ENCODE data around the gene IFNA2. TPM values are rescaled to one million over a fixed set of nuclear protein-coding genes. Genes with fewer than 3 reads are reported as not detected.
A peak's percentile ranks its signal among the peaks of the same experiment; 100 is the strongest.

The IFNA2 gene
- total and polyA plus RNA-seq, 12 donors, result not detected

DNA sequence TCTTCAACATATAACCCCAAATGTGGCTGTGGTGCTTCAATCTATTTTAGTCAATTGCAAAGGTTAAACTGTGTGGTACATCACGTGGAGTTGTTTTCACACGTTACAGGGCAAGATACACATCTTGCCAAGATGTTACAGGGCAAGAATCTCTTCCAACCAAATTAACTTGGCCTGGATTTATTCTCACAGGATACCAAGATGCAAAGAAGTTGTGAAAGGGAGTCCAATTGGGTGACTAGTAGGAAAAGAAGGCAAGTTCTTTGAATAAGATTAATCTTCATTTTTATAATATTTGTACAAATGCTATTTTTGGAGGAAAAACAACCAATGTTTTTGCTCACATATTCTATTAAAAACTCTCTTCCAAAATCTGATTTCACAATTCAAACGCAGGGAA, 18.9 kb upstream of the IFNA2 start:
- Histone ChIP-seq H3K9me3 (replicated peaks in 1 of 3) (no peaks in the 10 kb centered on the region), H3K4me1 (replicated peaks in 1 of 2) (peaks cover 0 to 9% of the 10 kb centered on the region in 2 donors), H3K27ac (no peak overlapping the region), H3K4me3 (no peak overlapping the region), H3K36me3 (replicated peaks in 1 of 2) (no peaks in the 10 kb centered on the region), H3K27me3 (peaks cover 25% of the 10 kb centered on the region)
- intact Hi-C loops (cut with DNase I), result no loop called here
- 58 to 70% (median 62%) methylated on average over 3 of the region's 3 CpGs for WGBS, 4 donors
- TF ChIP-seq POLR2A (IDR thresholded peaks at IDR 0.05), result no peak
- TF ChIP-seq, protein P1, sequence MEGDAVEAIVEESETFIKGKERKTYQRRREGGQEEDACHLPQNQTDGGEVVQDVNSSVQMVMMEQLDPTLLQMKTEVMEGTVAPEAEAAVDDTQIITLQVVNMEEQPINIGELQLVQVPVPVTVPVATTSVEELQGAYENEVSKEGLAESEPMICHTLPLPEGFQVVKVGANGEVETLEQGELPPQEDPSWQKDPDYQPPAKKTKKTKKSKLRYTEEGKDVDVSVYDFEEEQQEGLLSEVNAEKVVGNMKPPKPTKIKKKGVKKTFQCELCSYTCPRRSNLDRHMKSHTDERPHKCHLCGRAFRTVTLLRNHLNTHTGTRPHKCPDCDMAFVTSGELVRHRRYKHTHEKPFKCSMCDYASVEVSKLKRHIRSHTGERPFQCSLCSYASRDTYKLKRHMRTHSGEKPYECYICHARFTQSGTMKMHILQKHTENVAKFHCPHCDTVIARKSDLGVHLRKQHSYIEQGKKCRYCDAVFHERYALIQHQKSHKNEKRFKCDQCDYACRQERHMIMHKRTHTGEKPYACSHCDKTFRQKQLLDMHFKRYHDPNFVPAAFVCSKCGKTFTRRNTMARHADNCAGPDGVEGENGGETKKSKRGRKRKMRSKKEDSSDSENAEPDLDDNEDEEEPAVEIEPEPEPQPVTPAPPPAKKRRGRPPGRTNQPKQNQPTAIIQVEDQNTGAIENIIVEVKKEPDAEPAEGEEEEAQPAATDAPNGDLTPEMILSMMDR (IDR thresholded peaks at IDR 0.05), result no peak
- no peak for DNase-seq

DNA sequence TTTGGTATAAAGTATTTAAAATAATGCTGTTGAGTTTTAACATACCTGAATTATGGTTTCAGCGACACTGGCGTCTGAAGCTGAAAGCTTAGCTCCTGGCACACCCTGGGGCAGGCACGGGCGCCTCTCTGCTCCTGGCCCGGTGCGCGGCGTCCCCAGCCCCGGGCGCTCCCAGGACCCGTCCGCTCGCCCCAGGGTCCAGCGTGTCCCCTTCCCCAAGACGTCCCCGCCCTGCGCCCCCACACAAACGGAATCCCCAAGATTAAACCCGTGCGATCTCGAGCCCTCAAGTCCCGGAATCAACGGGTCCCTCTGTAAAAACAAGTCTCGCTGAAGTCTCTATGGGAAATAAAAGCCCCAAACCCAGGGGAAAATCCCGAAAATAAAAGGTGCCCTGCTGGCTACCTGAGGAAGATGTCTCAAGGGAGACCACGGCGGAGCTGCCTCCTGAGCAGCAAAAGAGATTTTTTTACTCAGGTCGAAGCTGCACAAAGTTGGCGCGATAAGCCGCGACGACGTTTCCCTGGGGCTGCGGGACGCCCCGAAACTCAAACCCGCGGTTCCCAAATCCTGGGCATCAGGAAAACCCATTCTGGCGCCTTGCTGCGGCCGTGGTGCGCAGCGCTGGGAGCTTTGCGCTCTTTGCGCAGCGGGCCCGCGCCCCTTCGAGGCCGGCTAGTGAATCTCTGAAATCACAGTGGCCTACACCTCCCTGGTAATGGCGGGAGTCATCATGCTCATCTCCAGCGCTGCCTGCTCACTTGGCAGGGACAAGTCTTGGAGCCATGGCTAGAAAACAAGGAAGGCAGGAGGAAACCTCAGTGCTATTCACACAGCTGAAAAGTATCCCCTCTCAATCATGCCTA, 17.4 kb upstream of the IFNA2 start:
- intact Hi-C loops (cut with DNase I), result no loop called here
- 2 to 7% (median 4%) methylated on average over 36 to 53 of the region's 53 CpGs for WGBS, 4 donors
- DNase-seq, result no peak

DNA sequence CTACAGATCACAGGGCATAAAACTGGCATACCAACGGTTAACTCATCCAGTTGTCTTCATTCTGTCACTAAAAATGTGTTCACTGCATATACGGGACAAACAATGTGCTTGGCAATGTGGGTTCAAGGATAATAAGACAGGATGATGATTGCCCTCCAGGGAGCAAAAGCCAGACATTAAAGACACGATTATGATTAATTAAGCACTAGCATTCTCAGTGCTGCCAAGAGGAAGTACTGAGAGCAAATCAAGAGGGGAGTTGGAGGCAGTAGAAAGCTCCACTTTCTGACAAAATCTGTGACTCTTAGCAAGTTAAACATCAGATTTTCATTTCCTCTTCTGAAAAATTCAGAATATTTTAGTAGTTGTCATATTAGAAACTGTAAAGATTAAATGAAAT, 14.8 kb upstream of the IFNA2 start:
- 15 to 18% (median 16%) methylated on average over 3 of the region's 3 CpGs for WGBS, 4 donors
- Histone ChIP-seq H3K36me3 (replicated peaks in 1 of 2) (no peaks in the 10 kb centered on the region), H3K27ac (no peak overlapping the region), H3K4me1 (replicated peaks in 1 of 2) (peaks cover 0 to 18% of the 10 kb centered on the region in 2 donors), H3K4me3 (no peak overlapping the region), H3K27me3 (peaks cover 51% of the 10 kb centered on the region), H3K9me3 (replicated peaks in 1 of 3) (no peaks in the 10 kb centered on the region)
- TF ChIP-seq, protein P1 (IDR thresholded peaks at IDR 0.05), result no peak
- TF ChIP-seq POLR2A (IDR thresholded peaks at IDR 0.05), result no peak
- intact Hi-C loops (cut with DNase I), result loop anchor here in 1 of 2 donors (10.0 kb wide), 1 partner anchor 75 kb away; no protein-coding TSS in a partner anchor
- no peak for DNase-seq

More for the DNA sequence above, 17.4 kb upstream of the IFNA2 start:
- H3K9me3 ChIP-seq (replicated peaks in 1 of 3), result no peaks in the 10 kb centered on the region
- H3K4me3 ChIP-seq, result peak overlapping the region in 1 of 4 donors; percentile 16
- no peak for TF ChIP-seq POLR2A (IDR thresholded peaks at IDR 0.05)
- TF ChIP-seq, protein P1 (IDR thresholded peaks at IDR 0.05), result no peak
- H3K27me3 ChIP-seq, result peaks cover 29% of the 10 kb centered on the region
- H3K36me3 ChIP-seq (replicated peaks in 1 of 2), result no peaks in the 10 kb centered on the region
- no peak overlapping the region for H3K27ac ChIP-seq
- peaks cover 0 to 9% of the 10 kb centered on the region in 2 donors for H3K4me1 ChIP-seq (replicated peaks in 1 of 2)

DNA sequence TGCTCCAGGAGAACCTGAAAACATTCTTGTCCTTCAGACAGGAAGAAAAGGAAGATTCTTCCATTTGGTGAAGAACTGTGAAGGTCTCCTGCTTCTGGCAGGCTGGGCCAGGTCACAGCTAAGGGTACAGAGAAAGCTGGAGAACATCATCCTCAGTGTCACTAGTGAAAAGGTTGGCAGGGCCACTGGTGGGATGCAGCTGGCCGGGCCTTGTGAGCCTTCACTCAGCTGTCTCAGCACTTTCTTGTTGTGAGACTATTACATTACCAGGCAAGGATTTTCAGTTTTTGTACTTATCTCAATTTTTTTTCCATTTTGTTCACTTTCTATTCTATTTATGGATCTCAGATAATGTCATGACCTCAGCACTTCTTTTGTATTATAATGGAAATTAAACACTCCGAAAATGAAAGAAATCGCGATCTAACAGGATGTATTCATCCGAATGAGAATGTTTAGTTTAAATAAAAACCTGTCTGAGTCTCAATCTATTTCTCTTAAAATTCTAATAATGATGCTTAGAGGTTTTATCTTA, 13.8 kb upstream of the IFNA2 start:
- H3K27me3 ChIP-seq, result peaks cover 56% of the 10 kb centered on the region
- intact Hi-C loops (cut with DNase I), result loop anchor here in 1 of 2 donors (10.0 kb wide), 1 partner anchor 74 kb away; no protein-coding TSS in a partner anchor
- H3K4me3 ChIP-seq, result no peak overlapping the region
- no peaks in the 10 kb centered on the region for H3K9me3 ChIP-seq (replicated peaks in 1 of 3)
- TF ChIP-seq, protein P1 (IDR thresholded peaks at IDR 0.05), result no peak
- no peak for TF ChIP-seq POLR2A (IDR thresholded peaks at IDR 0.05)
- H3K36me3 ChIP-seq (replicated peaks in 1 of 2), result no peaks in the 10 kb centered on the region
- peaks cover 0 to 18% of the 10 kb centered on the region in 2 donors for H3K4me1 ChIP-seq (replicated peaks in 1 of 2)
- WGBS, 4 donors, result 79 to 82% (median 82%) methylated on average over 5 of the region's 5 CpGs
- H3K27ac ChIP-seq, result no peak overlapping the region
- DNase-seq, result no peak
